Measurements from ENCODE around the gene LOXL1.

LOXL1 gene

GRCh38 chr15:73983773-73984172, 57.5 kb downstream of the LOXL1 start:
- no peak for DNase-seq

GRCh38 chr15:73984208-73984979, 58.1 kb downstream of the LOXL1 start:
- DNase-seq: no peak

DNA sequence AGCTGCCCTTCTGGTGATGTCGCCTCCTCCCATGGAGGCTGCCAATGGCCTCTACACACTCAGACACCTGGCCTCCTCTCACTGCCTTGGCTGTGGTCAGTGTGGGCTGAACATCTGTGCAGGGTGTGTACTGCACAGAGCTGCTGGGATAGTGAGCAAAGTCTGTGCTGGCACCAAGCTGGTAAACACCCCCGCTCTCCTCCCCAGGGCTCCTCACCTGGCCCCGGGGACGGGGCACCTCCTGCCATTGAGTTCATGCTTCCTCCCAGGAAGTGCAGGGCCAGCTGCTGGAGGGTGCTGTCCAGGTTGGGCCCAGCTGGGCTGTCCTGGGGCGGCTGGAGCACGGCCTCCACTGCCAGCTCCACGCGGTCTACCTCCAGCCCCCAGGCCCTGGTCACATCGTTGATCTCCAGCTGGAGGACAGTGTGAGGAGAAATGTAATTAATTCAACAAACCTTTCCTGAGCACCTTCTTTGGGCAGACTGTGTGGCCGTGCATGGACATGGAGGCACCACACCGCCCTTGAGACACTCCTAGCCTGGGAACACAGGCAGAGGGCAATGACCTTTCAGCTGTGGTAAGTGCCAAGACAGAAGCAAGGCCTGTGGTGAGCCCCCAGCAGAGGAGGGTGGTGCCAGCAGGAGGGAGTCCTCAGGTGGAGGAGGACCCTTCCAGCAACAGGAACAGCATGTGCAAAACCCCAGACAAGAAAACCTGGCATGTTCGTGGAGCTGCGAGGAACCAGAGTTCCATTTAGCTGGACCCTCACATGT, 59.0 kb downstream of the LOXL1 start:
- no peak for DNase-seq

GRCh38 chr15:73986055-73986775, 60.0 kb downstream of the LOXL1 start:
- DNase-seq: no peak

- DNase-seq: no peak
Measured at GRCh38 chr15:73986776-73987056, 60.5 kb downstream of the LOXL1 start.

GRCh38 chr15:73987250-73987649, 61.0 kb downstream of the LOXL1 start:
- DNase-seq: no peak

GRCh38 chr15:73987681-73988444, 61.6 kb downstream of the LOXL1 start:
- DNase-seq: no peak

GRCh38 chr15:73988445-73988969, 62.2 kb downstream of the LOXL1 start:
- no peak for DNase-seq

GRCh38 chr15:73989001-73989798, 62.9 kb downstream of the LOXL1 start:
- DNase-seq: no peak

- no peak for DNase-seq
Measured at GRCh38 chr15:73990250-73991005, 64.2 kb downstream of the LOXL1 start.

GRCh38 chr15:73991260-73991659, 65.0 kb downstream of the LOXL1 start:
- no peak for DNase-seq

- peak; percentile 94 for DNase-seq
Measured at GRCh38 chr15:73991726-73992593, 65.7 kb downstream of the LOXL1 start, which contains the start of gene STOML1. TSS of gene STOML1 (minus strand) at chr15:73992295. CDS start at chr15:73992223, 72 bp downstream.

DNA sequence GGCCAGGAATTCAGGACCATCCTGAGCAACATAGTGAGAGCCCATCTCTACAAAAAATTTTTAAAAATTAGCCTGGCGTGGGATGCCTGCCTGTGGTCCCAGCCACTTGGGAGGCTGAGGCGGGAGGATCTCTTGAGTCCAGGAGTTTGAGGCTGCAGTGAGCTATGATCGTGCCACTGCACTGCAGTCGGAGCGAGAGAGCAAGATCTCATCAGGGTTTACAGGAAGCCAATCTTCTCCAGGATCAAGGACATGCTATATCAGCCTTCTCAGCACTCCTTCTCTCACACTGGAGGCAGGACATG, 66.3 kb downstream of the LOXL1 start:
- no peak for DNase-seq

GRCh38 chr15:73993211-73993994, 67.1 kb downstream of the LOXL1 start:
- DNase-seq: no peak

GRCh38 chr15:73994413-73994883, 68.2 kb downstream of the LOXL1 start, which contains the start of gene PML:
TSS of gene PML (plus strand) at chr15:73994716. CDS start at chr15:73994813, 97 bp downstream.
- peak; percentile 90 for DNase-seq

DNA sequence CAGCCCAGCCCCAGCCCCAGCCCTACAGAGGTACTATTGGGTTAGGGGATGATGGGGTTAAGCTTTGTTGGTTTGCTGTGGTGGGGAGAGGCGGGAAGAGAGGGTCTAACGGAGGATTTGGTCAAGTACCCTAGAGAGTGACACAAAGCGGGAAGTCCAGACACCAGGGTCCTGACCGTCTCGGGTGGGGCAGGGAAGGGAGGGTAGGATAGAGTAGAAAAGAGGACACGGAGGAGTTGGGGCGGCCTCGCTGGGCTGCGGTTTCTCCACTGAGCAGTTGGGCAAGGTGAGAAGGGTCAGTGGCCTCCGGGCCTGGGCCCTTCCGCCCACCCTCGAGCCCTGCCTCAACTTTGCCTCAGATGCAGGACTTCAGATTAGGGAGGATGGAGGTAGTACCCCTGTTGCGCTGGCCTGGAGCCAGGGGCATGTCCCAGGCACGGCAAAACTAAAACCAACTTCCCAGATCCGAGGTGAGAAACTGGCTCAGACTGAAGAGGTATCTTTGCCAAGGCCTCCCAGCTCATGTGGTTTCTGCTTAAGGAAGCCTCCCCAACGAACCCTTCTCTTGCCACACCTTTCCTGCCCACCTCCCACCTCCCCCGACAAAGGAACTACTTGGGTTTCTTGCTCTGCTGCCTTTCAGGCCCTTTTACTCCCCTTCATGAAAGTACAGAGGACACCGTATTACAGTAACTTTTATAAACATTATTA, 68.8 kb downstream of the LOXL1 start:
- DNase-seq: no peak

GRCh38 chr15:73996267-73996666, 70.0 kb downstream of the LOXL1 start:
- no peak for DNase-seq

- DNase-seq: no peak
Measured at GRCh38 chr15:73996939-73997338, 70.7 kb downstream of the LOXL1 start.

Data from activated CD8-positive, alpha-beta memory T cell treated with anti-CD3 and anti-CD28 coated beads, Interleukin-2, amount 50 U/mL, for 4 hours (primary cell).